Ramos (cell line): Measurements from ENCODE around the gene MICA.
"Not testable (repeated sequence)": the region's sequence is repeated elsewhere in the genome, so short reads cannot be mapped to it uniquely, and the experiment has no call there.

Experiments used
- in situ Hi-C: fragments of 300-500 bp; cut with MboI; formaldehyde crosslinking; loops from one replicate; pipeline ENCODE4 v1.14.3; 2022; ENCODE audit warnings: low sequenced_read_pairs; ENCODE audit not compliant: unreplicated experiment

The MICA gene

GRCh38 chr6:31403283-31404060 lies at the start of gene MICA:
MICA (plus strand) TSS chr6:31403595; CDS start chr6:31403633, 38 bp downstream.
- in situ Hi-C loops = loop anchor here (5.0 kb wide), 1 partner anchor 39 kb away; no protein-coding TSS in a partner anchor

GRCh38 chr6:31354158-31354863 lies 49.1 kb upstream of the MICA start:
- in situ Hi-C loops = loop anchor here (5.0 kb wide), 1 partner anchor 87 kb away; no protein-coding TSS in a partner anchor

GRCh38 chr6:31354864-31355582 lies 48.4 kb upstream of the MICA start:
- in situ Hi-C loops = loop anchor here (5.0 kb wide), 1 partner anchor 88 kb away; no protein-coding TSS in a partner anchor

GRCh38 chr6:31355583-31355948 lies 47.8 kb upstream of the MICA start:
- in situ Hi-C loops = no loop called here

GRCh38 chr6:31356216-31356945 lies 47.0 kb upstream of the MICA start:
- in situ Hi-C loops = no loop called here

GRCh38 chr6:31356946-31357466 lies 46.4 kb upstream of the MICA start, which contains the start of gene HLA-B:
HLA-B (minus strand) TSS chr6:31357179; CDS start chr6:31357158, 21 bp downstream.
- in situ Hi-C loops = no loop called here

DNA sequence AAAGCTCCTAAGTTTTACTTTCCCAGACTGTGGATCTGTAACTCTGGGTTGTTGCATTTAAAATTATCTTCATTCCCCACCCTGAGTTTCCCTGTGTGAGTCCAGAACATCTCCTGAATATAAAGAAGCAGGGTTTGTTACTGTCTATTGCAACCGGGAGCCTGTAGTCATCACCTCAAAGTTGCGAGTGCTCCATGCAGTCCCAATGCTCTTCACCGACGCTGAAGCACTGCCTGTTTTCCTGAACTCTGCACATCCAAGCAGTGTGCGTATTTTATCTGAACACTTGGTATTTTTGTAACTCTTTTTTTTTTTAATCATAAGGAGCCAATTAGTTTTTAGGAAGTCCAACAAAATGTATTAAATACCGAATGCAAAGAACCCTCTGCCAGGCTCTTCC lies 45.5 kb upstream of the MICA start:
- in situ Hi-C loops = no loop called here

- in situ Hi-C loops = no loop called here
Observed at GRCh38 chr6:31358302-31358701, 45.1 kb upstream of the MICA start.

DNA sequence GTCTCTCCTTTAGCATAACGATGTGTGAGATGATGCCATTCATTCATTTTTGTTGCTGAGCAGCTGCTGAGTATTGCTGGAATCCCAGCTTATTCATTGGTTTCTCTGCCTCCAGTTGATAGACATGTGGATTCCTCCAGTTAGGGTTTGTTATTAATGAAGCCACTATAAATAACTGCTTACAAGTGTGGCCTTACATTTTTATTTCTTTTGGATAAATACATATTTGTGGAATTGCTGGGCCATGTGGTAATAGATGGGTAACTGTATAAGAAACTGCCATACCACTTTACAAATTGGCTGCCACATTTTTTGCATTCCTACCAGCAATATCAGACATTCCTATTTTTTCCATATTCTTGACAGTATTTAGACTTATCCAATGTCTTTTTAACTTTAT lies 43.8 kb upstream of the MICA start:
- in situ Hi-C loops = no loop called here

GRCh38 chr6:31362751-31363150 lies 40.6 kb upstream of the MICA start:
- in situ Hi-C loops = no loop called here

- in situ Hi-C loops = no loop called here
Observed at GRCh38 chr6:31363811-31364210, 39.6 kb upstream of the MICA start.

DNA sequence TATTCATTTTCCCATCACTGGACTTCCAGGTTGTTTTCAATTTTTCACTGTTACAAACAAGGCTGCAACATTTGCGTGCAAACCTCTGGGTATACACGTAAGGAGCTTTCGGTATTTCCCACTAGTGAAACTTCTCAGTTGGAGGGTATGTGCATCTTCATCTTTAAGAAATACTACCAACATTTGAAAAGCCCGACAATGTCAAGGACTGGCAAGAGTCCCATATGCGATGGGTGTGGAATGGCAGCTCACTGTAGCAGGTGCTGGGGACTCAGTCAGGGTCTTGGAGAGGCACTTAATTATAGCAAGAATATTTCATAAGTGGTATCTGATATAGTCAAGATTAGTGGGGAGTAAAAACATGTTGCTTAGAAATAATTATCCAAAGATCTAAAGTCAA lies 37.5 kb upstream of the MICA start:
- in situ Hi-C loops = loop anchor here (5.0 kb wide), 2 partner anchors 169 to 229 kb away; partner anchors contain the start of gene PSORS1C2

- in situ Hi-C loops = loop anchor here (5.0 kb wide), 2 partner anchors 170 to 230 kb away; partner anchors contain the start of gene PSORS1C2
Observed at GRCh38 chr6:31366693-31367470, 36.5 kb upstream of the MICA start.

DNA sequence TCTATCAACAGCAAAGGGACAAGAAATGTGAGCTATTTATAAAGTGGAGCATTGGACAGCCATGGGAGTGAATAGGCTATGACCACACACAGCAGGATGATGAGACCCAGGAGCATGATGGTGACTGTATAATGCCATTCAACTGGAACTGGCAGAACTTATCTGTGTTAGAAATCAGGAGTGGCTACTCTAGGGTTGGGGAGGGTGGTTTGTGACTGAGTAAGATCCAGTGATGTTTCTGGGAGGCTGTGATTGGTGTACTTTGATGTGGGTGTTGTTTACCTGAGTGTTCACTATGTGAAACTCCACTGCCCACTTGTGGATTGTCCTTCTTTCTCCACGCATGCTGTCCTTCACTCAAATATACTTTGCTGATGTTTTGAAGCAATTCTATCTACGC lies 34.9 kb upstream of the MICA start:
- in situ Hi-C loops = loop anchor here (5.0 kb wide), 2 partner anchors 171 to 231 kb away; partner anchors contain the start of gene PSORS1C2

DNA sequence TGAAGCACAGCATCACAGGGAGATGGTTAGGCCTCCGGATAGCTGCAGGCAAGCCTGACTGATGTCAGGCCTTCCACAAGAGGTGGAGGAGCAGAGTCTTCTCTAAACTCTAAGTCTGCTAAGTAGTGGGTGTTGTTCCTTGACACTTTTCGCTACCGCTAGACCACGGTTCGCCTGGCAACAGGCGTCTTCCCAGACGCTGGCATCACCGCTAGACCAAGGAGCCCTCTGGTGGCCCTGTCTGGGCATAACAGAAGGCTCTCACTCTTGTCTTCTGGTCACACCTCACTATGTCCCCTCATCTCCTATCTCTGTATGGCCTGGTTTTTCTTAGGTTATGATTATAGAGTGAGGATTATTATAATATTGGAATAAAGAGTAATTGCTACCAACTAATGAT lies 29.3 kb upstream of the MICA start:
- in situ Hi-C loops = not testable (repeated sequence)

- in situ Hi-C loops = no loop called here
Observed at GRCh38 chr6:31375699-31376098, 27.7 kb upstream of the MICA start.

DNA sequence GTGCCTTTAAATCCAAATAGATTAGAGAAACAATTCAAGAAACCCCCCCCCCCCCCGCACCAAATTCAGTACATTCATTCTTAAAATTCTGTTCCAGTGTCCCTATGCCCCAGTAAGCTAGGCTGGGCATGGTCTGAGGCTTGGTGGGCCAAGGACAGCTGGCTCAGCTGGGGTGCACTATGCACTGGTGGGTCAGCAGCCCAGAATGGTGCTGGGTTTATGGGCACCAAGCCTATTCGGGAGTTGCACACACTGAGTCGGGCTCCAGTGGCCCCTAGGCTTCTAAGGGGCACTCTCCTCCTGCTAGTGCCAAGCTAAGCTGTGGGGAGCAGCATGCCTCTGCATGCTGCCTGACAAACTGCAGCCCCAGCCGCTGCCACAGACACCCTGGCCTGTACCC lies 26.4 kb upstream of the MICA start:
- in situ Hi-C loops = no loop called here

DNA sequence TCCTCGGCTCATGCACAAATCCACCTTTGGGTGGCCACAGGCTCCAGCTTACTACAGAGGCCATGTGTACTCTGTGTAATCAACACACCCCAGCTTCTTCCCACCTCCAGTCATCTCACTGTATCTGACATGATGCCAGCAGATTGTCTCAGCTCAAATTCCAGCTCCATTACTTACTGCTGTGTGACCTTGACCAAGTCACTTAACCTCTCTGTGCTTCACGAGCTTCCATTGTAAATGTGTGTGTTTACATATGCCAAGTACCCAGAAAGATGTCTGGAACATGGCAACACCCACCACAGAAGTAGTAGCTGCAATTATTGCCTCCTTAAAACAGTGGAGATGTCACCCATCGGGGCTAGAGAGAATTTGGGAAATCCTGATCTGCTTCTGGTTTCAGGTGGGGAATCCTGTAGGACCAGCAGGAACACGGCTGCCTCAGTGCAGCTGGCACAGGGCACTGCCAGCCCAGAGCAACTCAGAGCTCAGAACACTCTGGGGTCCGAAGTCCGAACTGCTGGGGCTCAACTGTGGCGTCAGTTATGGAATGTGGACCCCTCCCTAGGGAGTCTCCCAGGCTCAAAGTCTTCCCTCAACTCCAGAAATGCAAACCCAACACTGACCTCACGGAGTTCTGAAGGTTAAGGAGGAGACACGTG lies 25.2 kb upstream of the MICA start:
- in situ Hi-C loops = no loop called here
